ENCODE measurements around the gene SVBP.

DNA sequence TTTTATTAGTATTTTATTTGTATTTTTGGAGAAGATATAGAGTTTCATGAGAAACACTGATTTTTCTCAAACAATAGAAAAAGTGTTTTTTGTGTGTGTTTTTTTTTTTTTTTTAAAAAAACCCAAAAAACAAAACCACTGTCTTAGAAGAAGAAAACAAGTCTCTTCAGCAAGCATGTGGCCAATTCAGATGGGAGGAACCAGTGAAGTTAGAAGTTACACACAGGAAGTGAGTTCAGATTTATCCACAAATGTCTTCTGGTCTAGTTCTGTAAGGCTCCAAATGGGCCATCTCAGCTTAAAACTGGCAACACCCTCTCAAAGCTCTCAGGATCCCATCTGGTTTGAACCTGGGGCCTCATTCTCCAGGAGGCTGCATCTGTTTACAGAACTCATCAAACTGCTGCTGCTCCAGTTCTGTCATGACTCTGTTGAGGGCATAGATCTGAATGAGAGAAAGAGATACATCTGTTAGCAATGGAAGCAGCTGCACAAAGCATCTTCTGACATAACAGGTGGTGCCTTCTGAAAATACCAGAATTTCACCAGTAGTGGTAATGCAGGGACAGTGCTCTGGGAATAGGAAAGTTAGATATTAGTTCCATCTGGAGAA, 10.0 kb downstream of the SVBP start:
- TF ChIP-seq CTCF (IDR thresholded peaks at IDR 0.05; ENCODE audit: extremely low read depth in 1 of 2, insufficient read depth in 1 of 2, low read depth in 1 of 2, low read length in 2 of 2) (no peak), FOS (IDR thresholded peaks at IDR 0.05; ENCODE audit: borderline replicate concordance, insufficient read depth, low read length) (no peak), EZH2 (IDR thresholded peaks at IDR 0.05; ENCODE audit: borderline replicate concordance, low read depth, low read length, severe bottlenecking) (no peak)
